ENCODE measurements around the gene C13orf42.

C13orf42 gene

DNA sequence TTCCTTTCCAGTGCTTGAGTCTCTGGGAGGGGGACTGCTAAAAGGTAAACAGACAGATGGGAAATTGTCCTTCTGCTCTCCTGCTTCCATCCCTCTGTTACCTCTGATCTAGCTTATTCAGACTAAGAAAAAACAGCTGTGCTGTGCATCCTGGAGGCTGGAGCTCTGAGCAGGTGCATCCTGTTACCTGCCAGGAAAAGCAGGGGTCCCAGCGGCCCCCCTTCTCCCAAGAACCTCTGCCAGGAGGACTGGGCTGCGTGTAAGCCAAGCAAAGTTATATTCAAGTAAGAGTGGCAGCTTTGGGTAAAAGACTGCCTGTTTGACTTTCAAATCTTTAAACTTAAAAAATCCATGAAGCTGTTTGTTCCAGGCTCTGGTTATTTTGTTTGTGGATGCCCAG is 75.1 kb downstream of the C13orf42 start:
- no peak for DNase-seq (ENCODE audit: low read depth)
- TF ChIP-seq CTCF (conservative IDR thresholded peaks at IDR 0.05; ENCODE audit: low read length) = no peak
- H3K4me3 ChIP-seq (ENCODE audit: low read length) = no peak overlapping the region

DNA sequence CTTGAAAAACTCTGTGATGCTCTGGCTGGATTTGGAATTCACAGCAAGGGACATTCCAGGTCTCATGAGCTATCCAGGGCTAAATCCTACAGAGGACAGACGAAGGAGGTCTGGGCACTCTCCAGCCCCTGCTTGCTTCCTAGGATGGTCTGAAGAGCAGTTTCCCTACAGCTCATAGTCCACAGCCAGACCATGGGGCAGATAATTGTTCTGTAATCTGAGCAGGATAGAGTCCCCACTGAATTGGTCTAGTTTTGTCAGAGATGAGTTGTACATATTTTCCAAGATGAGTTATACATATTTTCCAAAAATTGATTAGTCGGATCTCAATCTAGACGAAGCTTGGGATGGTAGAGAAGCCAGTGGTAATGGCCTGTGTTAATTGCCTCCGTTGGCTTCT is 75.6 kb downstream of the C13orf42 start:
- no peak for TF ChIP-seq CTCF (conservative IDR thresholded peaks at IDR 0.05; ENCODE audit: low read length)
- H3K4me3 ChIP-seq (ENCODE audit: low read length) = no peak overlapping the region
- no peak for DNase-seq (ENCODE audit: low read depth)

- no peak for TF ChIP-seq CTCF (conservative IDR thresholded peaks at IDR 0.05; ENCODE audit: low read length)
- DNase-seq (ENCODE audit: low read depth) = no peak
- H3K4me3 ChIP-seq (ENCODE audit: low read length) = no peak overlapping the region
These were observed 76.2 kb downstream of the C13orf42 start for GRCh38 chr13:51034906-51035305.

GRCh38 chr13:51033421-51034185 is 77.5 kb downstream of the C13orf42 start:
- no peak for TF ChIP-seq CTCF (conservative IDR thresholded peaks at IDR 0.05; ENCODE audit: low read length)
- DNase-seq (ENCODE audit: low read depth) = no peak

DNA sequence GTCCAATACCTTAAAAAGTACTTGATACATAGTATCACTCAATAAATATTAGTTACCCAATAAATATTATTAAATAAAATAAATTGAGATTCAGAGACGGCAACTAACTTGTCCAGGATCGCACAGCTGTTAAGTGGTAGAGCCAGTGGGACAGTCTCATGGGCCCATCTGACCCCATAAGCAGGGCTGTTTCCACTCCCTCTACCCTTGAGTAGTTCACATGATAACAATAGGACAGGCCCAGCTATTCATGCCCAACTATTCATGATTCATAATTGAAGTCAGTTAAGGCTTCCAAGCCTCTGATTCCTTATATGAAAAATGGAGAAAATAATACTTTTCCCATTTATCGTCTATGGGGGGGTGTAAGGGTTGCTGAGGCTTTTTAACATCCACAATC is 78.2 kb downstream of the C13orf42 start:
- no peak overlapping the region for H3K4me3 ChIP-seq (ENCODE audit: low read length)
- TF ChIP-seq CTCF (conservative IDR thresholded peaks at IDR 0.05; ENCODE audit: low read length) = no peak
- DNase-seq (ENCODE audit: low read depth) = no peak

More at GRCh38 chr13:51033421-51034185, 77.5 kb downstream of the C13orf42 start:
- no peak overlapping the region for H3K4me3 ChIP-seq (ENCODE audit: low read length)
